K562 (cell line): ENCODE measurements around the gene ZNF512B. TPM values are rescaled to one million over a fixed set of nuclear protein-coding genes. Genes with fewer than 3 reads are reported as not detected.

Experiments used
- ADNP ChIP-seq: fragments of 200-800 bp; sonication (Bioruptor generic); IDR thresholded peaks from 2 replicates; pipeline ENCODE4 v1.6.1; 2016; ENCODE audit warnings: missing genetic modification characterization, missing compliant biosample characterization
- CREB3L1 ChIP-seq: fragments of 450-650 bp; IDR thresholded peaks from 2 replicates; pipeline ENCODE4 v1.6.1; 2014; ENCODE audit warnings: low read depth, mild to moderate bottlenecking, moderate library complexity, borderline replicate concordance
- E2F5 ChIP-seq: sonication (generic); formaldehyde crosslinking; IDR thresholded peaks from 2 replicates; pipeline ENCODE4 v1.8.0; 2022; ENCODE audit warnings: mild to moderate bottlenecking, missing genetic modification reagents
- FOXP1 ChIP-seq: sonication (generic); formaldehyde crosslinking; IDR thresholded peaks from 2 replicates; pipeline ENCODE4 v1.8.0; 2022; ENCODE audit warnings: mild to moderate bottlenecking, missing genetic modification reagents
- KDM1A ChIP-seq, 2 experiments: fragments of 450-650 bp; IDR thresholded peaks; 2 replicates each; pipeline ENCODE4 v1.6.1; 2016; ENCODE audit warnings: mild to moderate bottlenecking in 2 of 2
- KDM4B ChIP-seq, 2 experiments: fragments of 450-650 bp in 1 of 2; sonication (generic) in 1 of 2; IDR thresholded peaks; 2 replicates each; pipeline ENCODE4 v1.6.1; 2016 to 2017; ENCODE audit warnings: borderline replicate concordance in 2 of 2, antibody characterized with exemption in 1 of 2, low read depth in 1 of 2, mild to moderate bottlenecking in 1 of 2
- KLF13 ChIP-seq: fragments of 450-650 bp; IDR thresholded peaks from 2 replicates; pipeline ENCODE4 v1.6.1; 2016; ENCODE audit warnings: missing genetic modification characterization, low read depth, mild to moderate bottlenecking, missing compliant biosample characterization, moderate library complexity, borderline replicate concordance
- NFATC3 ChIP-seq: fragments of 450-650 bp; IDR thresholded peaks from 2 replicates; pipeline ENCODE4 v1.6.1; 2017; ENCODE audit warnings: mild to moderate bottlenecking
- NFIX ChIP-seq: fragments of 250-450 bp; sonication (Bioruptor Pico); IDR thresholded peaks from 2 replicates; pipeline ENCODE4 v1.4.0; 2020; ENCODE audit warnings: low read depth, mild to moderate bottlenecking, moderate library complexity
- POLR2A ChIP-seq: fragments of 450-650 bp; conservative IDR thresholded peaks from 2 replicates; pipeline ENCODE4 v1.6.1; 2016
- POU5F1 ChIP-seq: fragments of 150-350 bp; IDR thresholded peaks from 2 replicates; pipeline ENCODE4 v1.6.1; 2014; ENCODE audit warnings: borderline replicate concordance, low read length, low read depth, mild to moderate bottlenecking; ENCODE audit not compliant: partially characterized antibody
- RBFOX2 ChIP-seq: fragments of 200-400 bp; formaldehyde crosslinking; IDR thresholded peaks from 2 replicates; pipeline ENCODE4 v1.6.1; 2017; ENCODE audit warnings: low read depth, mild to moderate bottlenecking, low read length, moderate library complexity
- SFPQ ChIP-seq: fragments of 200-400 bp; formaldehyde crosslinking; IDR thresholded peaks from 2 replicates; pipeline ENCODE4 v1.6.1; 2017; ENCODE audit warnings: mild to moderate bottlenecking, low read depth, low read length, moderate library complexity
- TAF9B ChIP-seq: fragments of 450-650 bp; IDR thresholded peaks from 2 replicates; pipeline ENCODE4 v1.6.1; 2018; ENCODE audit warnings: mild to moderate bottlenecking; ENCODE audit not compliant: partially characterized antibody
- TOE1 ChIP-seq, 2 experiments: fragments of 450-650 bp in 1 of 2; sonication (generic) in 1 of 2; formaldehyde crosslinking in 1 of 2; IDR thresholded peaks; 2 replicates each; pipeline versions ENCODE4 v1.7.1 to v1.8.0; 2016 to 2022; ENCODE audit warnings: borderline replicate concordance in 2 of 2, mild to moderate bottlenecking in 2 of 2, antibody characterized with exemption in 1 of 2, inconsistent platforms in 1 of 2, low read depth in 1 of 2, missing genetic modification reagents in 1 of 2, moderate library complexity in 1 of 2
- ZBTB1 ChIP-seq: sonication (generic); formaldehyde crosslinking; IDR thresholded peaks from 2 replicates; pipeline ENCODE4 v1.8.1; 2023; ENCODE audit warnings: missing genetic modification reagents, low read depth, mild to moderate bottlenecking, borderline replicate concordance
- ZBTB33 ChIP-seq: sonication (generic); formaldehyde crosslinking; IDR thresholded peaks from 2 replicates; pipeline ENCODE4 v1.8.1; 2023; ENCODE audit warnings: mild to moderate bottlenecking, missing genetic modification reagents
- ZBTB7A ChIP-seq: IDR thresholded peaks from 2 replicates; pipeline ENCODE4 v1.6.1; 2011; ENCODE audit warnings: low read depth, mild to moderate bottlenecking, low read length, moderate library complexity, borderline replicate concordance; ENCODE audit not compliant: control insufficient read depth
- ZNF316 ChIP-seq: fragments of 450-650 bp; IDR thresholded peaks from 2 replicates; pipeline ENCODE4 v1.6.1; 2016
- polyA plus RNA-seq, 8 experiments: library from polyadenylated mRNA; depleted of rRNA in 4 of 8; stranded (reverse) in 5 of 8; unstranded in 3 of 8; fragments of >200 nt; fragmentation: Nextera tagmentation in 2 of 8; fragmentation: Illumina TruSeq in 1 of 8; extraction: Ambion mirVana in 2 of 8; extraction: Trizol in 1 of 8; gene quantifications; 2 replicates each; pipeline versions ENCODE4 v1.2.1 to v1.2.3, GENCODE V29; 2011 to 2014; ENCODE audit warnings: inconsistent platforms in 1 of 8, missing spikeins in 1 of 8
- total RNA-seq, 7 experiments: library from RNA; depleted of rRNA in 6 of 7; stranded (reverse); fragments of >200 nt in 6 of 7; fragmentation: Illumina TruSeq in 2 of 7; extraction: Trizol in 2 of 7; gene quantifications; 2 replicates each; pipeline versions ENCODE4 v1.2.1 to v1.2.3, GENCODE V29; 2011 to 2021; ENCODE audit warnings: low replicate concordance in 1 of 7

ZNF512B gene
- total and polyA plus RNA-seq, 9 of the 15 experiments (the other 6 are each of a cell fraction or from before 2014, with no cell fraction given): 0.01 to 27.8 (median 8.2) TPM

GRCh38 chr20:63978319-63979228 is 8.8 kb upstream of the ZNF512B start (continued):
- TF ChIP-seq FOXP1 (CRISPR knock-in tag) (no peak), NFATC3 (no peak), POU5F1 (no peak), ZNF316 (no peak), ZBTB33 (CRISPR knock-in tag) (0 out of 2 replicates have a peak, but pooled peaks have one; percentile 11), E2F5 (CRISPR knock-in tag) (no peak), NFIX (no peak), ADNP (tag) (no peak), KLF13 (tag) (no peak), POLR2A (peak; percentile 63), CREB3L1 (no peak), TAF9B (no peak), TOE1 (IDR thresholded peaks at IDR 0.05; ENCODE audit: borderline replicate concordance) (no peak), TOE1 (CRISPR knock-in tag; IDR thresholded peaks at IDR 0.05; ENCODE audit: borderline replicate concordance, low read depth) (no peak), RBFOX2 (peak; percentile 79), KDM4B (IDR thresholded peaks at IDR 0.05; ENCODE audit: borderline replicate concordance in 2 of 2, low read depth in 1 of 2) (0 out of 4 replicates have a peak, but pooled peaks of 1 of the 2 experiments have one; percentile 18), KDM1A (IDR thresholded peaks at IDR 0.05) (no peak), ZBTB1 (CRISPR knock-in tag) (no peak; the same call in 1 of the 2 replicates), ZBTB7A (peak; percentile 70; the same call in 1 of the 2 replicates), SFPQ (no peak)
